GM12873 (cell line): ENCODE measurements around the gene PSMB8.

ENCODE experiments used
- CTCF ChIP-seq: IDR thresholded peaks from 2 replicates; pipeline ENCODE4 v1.5.1; 2012; ENCODE audit warnings: low read depth, mild to moderate bottlenecking, moderate library complexity, low read length, control low read depth; ENCODE audit not compliant: insufficient read depth; ENCODE audit errors: missing control alignments

Gene PSMB8

DNA sequence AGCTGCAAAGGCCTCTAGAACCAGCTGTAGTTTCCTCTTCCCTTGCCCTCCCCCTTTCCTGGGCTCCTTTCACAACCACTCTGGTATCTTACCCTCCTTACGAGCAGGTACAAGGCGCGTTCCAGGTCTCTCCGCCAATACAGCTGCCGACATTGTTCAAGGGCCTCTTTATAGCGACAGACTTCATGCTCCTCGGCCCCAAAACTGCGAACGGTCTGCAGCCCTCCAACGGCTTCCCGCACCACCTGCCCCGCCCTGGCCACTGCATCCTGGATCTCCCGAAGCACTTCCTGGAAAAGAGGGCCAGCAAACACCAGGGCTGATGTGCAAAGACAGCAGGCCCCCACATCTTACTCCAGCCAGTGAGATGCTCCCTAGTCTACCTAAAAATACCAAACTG is 11.3 kb downstream of the PSMB8 start:
- no peak for TF ChIP-seq CTCF

DNA sequence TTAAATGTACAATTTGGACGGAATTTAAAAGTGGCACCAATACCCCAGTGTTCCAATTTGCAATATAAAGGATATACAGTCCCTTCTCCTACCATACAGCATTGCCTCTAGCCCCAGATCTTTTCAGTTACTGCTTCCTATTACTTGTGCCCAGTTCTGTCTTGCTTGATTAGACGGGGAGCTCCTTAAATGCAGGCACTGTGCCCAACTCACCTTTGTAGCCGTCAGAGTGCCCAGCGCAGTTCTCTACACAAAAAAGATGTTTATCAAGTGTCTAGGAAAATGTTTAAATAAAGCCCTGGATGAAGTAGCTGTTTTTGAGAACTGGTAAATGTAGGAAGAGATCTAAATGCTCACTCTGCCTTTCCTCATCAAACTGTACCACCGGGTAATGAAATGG is 12.9 kb downstream of the PSMB8 start:
- TF ChIP-seq CTCF = no peak

DNA sequence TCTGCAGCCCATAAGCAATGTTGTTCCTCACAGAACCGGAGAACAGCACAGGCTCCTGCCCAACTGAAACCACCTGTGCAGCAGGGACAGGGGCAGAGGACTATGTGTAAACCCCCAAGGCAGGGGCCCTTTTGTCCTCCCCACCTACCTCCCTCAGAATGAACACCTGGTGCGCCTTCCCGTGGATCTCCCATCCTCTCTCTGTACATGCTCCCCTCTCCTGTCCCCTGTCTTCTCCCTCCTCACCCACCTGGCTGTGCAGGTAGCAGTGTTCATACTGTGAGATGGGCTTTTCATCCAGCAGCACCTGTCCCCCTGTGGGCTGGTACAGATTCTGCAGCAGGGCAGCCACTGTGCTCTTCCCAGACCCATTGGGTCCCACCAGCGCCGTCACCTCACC is 13.8 kb downstream of the PSMB8 start:
- no peak for TF ChIP-seq CTCF

GRCh38 chr6:32829495-32829894 is 14.4 kb downstream of the PSMB8 start:
- TF ChIP-seq CTCF = no peak

GRCh38 chr6:32827025-32827424 is 16.8 kb downstream of the PSMB8 start:
- no peak for TF ChIP-seq CTCF

DNA sequence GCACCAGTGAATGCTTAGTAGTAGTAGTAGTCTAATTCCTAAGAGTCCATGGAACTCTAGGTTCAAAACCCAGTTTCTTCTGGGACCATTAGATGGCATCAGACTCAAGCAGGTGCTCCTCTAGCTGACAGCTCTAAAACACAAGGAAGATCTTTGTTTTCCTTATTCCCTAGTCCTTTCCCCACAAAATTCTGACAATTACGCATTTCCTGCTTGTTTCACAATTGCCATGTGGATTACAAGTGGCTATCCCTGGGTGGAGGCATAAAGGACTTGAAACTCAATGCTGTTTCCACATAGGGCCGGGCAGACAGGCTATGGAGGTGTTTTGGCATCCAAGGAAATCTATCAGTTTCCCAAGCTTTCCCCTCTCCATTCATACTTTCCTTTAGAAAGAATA is 17.9 kb downstream of the PSMB8 start:
- peak; percentile 36 for TF ChIP-seq CTCF

DNA sequence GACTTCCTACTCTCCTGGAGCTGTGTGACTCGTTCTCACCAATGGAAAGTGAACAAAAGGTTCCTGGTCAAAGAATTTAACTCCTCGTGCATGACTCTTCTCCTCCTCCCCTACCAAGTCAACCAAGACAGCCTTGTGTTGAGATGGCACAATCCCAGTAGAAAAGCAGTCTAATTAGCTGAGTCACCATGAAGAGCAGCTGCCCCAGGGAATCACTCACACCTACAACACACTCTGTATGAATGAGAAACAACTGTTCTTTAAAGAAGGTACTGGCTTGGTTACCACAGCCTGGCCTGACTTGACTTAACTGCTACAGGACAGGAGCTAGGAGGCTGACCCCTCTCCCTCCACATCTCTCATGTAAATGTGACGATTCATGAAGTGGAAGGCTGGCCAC is 24.1 kb downstream of the PSMB8 start:
- TF ChIP-seq CTCF = no peak

DNA sequence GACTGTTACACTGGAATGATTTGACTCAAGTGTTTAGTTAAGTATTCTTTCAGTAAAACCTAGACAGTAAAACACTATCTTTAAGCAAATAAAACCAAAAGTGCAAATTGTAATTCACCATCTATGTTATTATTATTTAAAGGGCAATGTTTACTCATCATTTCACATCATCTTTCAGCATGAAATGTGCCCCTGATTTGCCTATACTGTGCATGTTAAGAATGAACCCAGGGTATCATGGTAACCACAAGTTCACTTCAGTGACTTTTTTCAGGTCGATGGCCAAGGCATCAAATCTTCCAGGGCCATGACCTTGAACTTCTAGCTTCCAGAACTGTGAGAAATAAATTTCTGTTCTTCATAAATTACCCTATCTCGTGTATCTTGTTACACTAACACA is 25.0 kb downstream of the PSMB8 start:
- TF ChIP-seq CTCF = no peak
